HL-60 (cell line): ENCODE data around the gene LCE3B.

Experiments used
- DNase-seq, 2 experiments: peaks; one replicate each; pipeline ENCODE4 v3.0.0-alpha.2; 2010 to 2020; ENCODE audit warnings: low read depth in 1 of 2, low spot score in 1 of 2
- H3K27ac ChIP-seq: fragments of 250-450 bp; sonication (Bioruptor Pico); replicated peaks from 2 replicates; pipeline ENCODE4 v1.5.1; 2020; ENCODE audit warnings: mild to moderate bottlenecking, moderate library complexity
- H3K27me3 ChIP-seq: fragments of 250-450 bp; sonication (Bioruptor Pico); 2 replicates; pipeline ENCODE4 v1.5.1; 2021; ENCODE audit warnings: mild to moderate bottlenecking, moderate library complexity; ENCODE audit not compliant: insufficient read depth, poor library complexity, severe bottlenecking
- H3K4me3 ChIP-seq: replicated peaks from 2 replicates; pipeline ENCODE4 v1.5.1; 2011; ENCODE audit warnings: mild to moderate bottlenecking, control low read depth, low read length; ENCODE audit not compliant: insufficient read depth
- GABPA ChIP-seq: IDR thresholded peaks from 2 replicates; pipeline ENCODE4 v1.6.1; 2012; ENCODE audit warnings: low read depth
- POLR2AphosphoS5 ChIP-seq: IDR thresholded peaks from 2 replicates; pipeline ENCODE4 v1.6.1; 2012; ENCODE audit warnings: low read depth
- SPI1 ChIP-seq: IDR thresholded peaks from 2 replicates; pipeline ENCODE4 v1.6.1; 2012; ENCODE audit warnings: low read depth, mild to moderate bottlenecking, borderline replicate concordance
- TF ChIP-seq, protein P1 (sequence below): IDR thresholded peaks from 2 replicates; pipeline ENCODE4 v1.6.1; 2012; ENCODE audit warnings: low read depth; ENCODE audit not compliant: insufficient replicate concordance
- TF ChIP-seq, protein P2 (sequence below): IDR thresholded peaks from one replicate; pipeline ENCODE4 v1.5.1; 2011; ENCODE audit warnings: low read length, control low read depth, inconsistent platforms; ENCODE audit not compliant: insufficient read depth

LCE3B gene

DNA sequence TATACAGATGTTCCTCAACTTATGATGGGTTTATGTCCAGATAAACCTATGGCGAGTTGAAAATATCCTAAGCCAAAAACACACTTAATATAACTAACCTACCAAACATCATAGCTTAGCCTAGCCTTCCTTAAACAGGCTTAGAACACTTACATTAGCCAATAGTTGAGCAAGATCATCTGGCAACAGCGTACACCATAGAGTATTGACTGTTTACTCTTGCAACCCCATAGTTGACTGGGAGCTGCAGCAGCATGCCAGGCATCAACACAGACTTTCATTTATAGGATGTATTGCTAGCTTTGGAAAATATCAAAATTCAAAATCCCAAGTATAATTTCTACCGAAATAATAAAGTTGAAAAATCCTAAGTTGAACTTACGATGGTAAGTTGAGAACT lies 44.1 kb downstream of the LCE3B start:
- Histone ChIP-seq H3K4me3 (no peak overlapping the region), H3K27me3 (no peaks in the 10 kb centered on the region), H3K27ac (no peak overlapping the region)
- DNase-seq: no peak
- no peak for TF ChIP-seq SPI1
- TF ChIP-seq POLR2AphosphoS5: no peak
- no peak for TF ChIP-seq GABPA
- TF ChIP-seq, protein P1, sequence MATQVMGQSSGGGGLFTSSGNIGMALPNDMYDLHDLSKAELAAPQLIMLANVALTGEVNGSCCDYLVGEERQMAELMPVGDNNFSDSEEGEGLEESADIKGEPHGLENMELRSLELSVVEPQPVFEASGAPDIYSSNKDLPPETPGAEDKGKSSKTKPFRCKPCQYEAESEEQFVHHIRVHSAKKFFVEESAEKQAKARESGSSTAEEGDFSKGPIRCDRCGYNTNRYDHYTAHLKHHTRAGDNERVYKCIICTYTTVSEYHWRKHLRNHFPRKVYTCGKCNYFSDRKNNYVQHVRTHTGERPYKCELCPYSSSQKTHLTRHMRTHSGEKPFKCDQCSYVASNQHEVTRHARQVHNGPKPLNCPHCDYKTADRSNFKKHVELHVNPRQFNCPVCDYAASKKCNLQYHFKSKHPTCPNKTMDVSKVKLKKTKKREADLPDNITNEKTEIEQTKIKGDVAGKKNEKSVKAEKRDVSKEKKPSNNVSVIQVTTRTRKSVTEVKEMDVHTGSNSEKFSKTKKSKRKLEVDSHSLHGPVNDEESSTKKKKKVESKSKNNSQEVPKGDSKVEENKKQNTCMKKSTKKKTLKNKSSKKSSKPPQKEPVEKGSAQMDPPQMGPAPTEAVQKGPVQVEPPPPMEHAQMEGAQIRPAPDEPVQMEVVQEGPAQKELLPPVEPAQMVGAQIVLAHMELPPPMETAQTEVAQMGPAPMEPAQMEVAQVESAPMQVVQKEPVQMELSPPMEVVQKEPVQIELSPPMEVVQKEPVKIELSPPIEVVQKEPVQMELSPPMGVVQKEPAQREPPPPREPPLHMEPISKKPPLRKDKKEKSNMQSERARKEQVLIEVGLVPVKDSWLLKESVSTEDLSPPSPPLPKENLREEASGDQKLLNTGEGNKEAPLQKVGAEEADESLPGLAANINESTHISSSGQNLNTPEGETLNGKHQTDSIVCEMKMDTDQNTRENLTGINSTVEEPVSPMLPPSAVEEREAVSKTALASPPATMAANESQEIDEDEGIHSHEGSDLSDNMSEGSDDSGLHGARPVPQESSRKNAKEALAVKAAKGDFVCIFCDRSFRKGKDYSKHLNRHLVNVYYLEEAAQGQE: no peak
- TF ChIP-seq, protein P2, sequence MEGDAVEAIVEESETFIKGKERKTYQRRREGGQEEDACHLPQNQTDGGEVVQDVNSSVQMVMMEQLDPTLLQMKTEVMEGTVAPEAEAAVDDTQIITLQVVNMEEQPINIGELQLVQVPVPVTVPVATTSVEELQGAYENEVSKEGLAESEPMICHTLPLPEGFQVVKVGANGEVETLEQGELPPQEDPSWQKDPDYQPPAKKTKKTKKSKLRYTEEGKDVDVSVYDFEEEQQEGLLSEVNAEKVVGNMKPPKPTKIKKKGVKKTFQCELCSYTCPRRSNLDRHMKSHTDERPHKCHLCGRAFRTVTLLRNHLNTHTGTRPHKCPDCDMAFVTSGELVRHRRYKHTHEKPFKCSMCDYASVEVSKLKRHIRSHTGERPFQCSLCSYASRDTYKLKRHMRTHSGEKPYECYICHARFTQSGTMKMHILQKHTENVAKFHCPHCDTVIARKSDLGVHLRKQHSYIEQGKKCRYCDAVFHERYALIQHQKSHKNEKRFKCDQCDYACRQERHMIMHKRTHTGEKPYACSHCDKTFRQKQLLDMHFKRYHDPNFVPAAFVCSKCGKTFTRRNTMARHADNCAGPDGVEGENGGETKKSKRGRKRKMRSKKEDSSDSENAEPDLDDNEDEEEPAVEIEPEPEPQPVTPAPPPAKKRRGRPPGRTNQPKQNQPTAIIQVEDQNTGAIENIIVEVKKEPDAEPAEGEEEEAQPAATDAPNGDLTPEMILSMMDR: no peak

DNA sequence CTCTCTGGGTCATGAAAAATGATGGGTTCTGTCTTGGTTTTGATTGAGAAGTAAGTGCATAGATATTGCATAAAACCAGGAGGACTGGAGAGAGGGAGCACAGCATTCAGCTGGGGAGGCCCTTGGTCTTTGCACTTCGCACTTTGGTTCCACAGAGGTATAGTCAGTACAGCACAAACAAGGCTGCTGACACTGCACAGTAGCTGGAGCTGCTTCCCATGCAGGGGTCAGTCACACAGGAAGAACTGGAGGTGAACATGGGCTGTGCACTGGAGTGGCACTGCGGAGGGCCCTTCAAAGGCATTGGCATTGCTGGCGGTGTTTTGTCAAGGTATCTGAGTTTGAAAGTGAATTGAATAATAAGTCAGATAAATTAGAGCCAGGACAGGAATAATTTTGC lies 45.0 kb downstream of the LCE3B start:
- Histone ChIP-seq H3K27me3 (no peaks in the 10 kb centered on the region), H3K27ac (no peak overlapping the region), H3K4me3 (no peak overlapping the region)
- DNase-seq: no peak
- TF ChIP-seq POLR2AphosphoS5 (no peak), GABPA (no peak), SPI1 (no peak)
- TF ChIP-seq, protein P2: no peak
- TF ChIP-seq, protein P1: no peak

DNA sequence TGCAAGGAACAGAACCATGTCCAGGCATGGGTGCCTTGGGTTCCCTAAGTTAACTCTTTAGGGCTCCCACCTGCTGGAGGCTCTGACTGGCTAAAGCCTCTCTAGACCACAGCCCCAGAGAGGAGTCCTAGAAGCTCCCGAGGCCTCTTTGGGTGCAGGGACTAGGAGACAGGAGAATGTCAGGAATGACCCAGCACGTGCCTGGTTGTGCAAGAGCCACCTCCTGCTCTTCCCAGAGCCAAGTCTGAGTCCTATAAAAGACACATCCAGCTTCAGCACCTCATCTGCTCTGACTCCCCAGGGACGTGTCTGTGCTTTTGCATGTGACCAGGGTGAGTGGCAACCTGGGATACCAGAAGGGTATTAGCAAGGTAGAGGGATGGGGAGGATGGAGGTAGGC lies 49.5 kb downstream of the LCE3B start, which contains the start of gene LCE2D:
Gene LCE2D (plus strand): TSS at position 283 of the 400 bp plus-strand sequence. CDS start 726 bp downstream, outside the sequence.
- TF ChIP-seq, protein P2: no peak
- TF ChIP-seq, protein P1: no peak
- no peak for TF ChIP-seq GABPA
- no peak for TF ChIP-seq POLR2AphosphoS5
- TF ChIP-seq SPI1: no peak
- no peak within 1 kb of the TSS for H3K27ac ChIP-seq
- H3K4me3 ChIP-seq: no peak within 1 kb of the TSS
- no peak for DNase-seq
- no peaks in the 10 kb centered on the region for H3K27me3 ChIP-seq
